ENCODE results near the gene MCTS1.
A peak's percentile ranks its signal among the peaks of the same experiment; 100 is the strongest.
"Not testable (repeated sequence)": the region's sequence is repeated elsewhere in the genome, so short reads cannot be mapped to it uniquely, and the experiment has no call there.

Gene MCTS1

DNA sequence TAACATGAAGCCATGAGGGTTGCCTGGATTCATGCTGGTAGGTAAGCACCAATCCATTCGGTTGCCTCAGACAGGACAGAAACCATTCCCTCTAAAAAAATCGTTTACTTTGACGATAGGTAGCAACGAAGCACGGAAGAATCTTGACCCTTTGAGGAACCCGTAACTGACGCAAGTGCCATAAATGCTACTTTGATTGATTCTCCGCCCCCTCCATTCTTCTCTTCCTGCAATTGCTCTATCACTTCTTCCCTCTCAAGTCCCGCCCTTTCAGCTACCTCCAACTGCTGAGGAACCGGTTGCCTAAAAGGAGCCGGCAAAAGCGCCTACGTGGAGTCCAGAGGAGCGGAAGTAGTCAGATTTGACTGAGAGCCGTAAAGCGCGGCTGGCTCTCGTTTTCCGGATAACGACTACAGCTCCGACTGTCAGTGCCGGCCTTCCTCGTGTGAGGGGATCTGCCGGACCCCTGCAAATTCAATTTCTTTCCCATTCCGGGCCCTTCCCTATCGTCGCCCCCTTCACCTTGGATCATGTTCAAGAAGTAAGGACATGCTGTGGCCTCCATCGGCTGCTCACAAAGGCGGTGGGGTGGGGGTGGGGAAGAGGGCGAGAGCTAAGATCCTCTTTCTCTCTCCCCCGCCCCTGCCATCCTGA, at the start of gene MCTS1:
Gene MCTS1, plus strand, starts transcription at position 395 of the 654 bp plus-strand sequence. Its CDS starts 136 bp downstream, at position 531.
- peak; percentile 58 to 60 for DNase-seq

DNA sequence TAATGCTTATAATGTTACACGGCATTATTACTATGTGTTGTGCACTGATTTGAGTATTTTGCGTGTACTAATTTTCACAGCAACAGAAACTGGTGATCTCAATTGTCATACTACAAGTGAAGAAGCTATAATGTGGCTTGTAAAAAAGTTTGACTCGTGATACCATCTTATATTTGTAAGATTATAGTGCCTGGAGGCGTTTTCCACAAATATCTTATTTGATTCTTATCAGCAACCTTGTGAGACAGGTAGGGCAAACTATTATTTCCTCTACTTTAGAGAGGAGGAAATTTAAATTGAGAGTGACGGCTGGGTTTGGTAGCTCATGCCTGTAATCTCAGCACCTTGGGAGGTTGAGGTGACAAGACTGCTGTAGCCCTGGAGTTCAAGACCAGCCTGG, 47.6 kb upstream of the MCTS1 start:
- DNase-seq = no peak

GRCh38 chrX:120559804-120560203, 44.1 kb upstream of the MCTS1 start:
- DNase-seq = no peak

- DNase-seq = peak; percentile 49 to 51
Observed at GRCh38 chrX:120560405-120560841, 43.5 kb upstream of the MCTS1 start.

GRCh38 chrX:120560842-120561633, 42.9 kb upstream of the MCTS1 start, which contains the start of gene CUL4B:
Gene CUL4B, minus strand, starts transcription at chrX:120560962. Its CDS starts 324 bp downstream, at chrX:120560638.
- peak; percentile 84 to 86 for DNase-seq

DNA sequence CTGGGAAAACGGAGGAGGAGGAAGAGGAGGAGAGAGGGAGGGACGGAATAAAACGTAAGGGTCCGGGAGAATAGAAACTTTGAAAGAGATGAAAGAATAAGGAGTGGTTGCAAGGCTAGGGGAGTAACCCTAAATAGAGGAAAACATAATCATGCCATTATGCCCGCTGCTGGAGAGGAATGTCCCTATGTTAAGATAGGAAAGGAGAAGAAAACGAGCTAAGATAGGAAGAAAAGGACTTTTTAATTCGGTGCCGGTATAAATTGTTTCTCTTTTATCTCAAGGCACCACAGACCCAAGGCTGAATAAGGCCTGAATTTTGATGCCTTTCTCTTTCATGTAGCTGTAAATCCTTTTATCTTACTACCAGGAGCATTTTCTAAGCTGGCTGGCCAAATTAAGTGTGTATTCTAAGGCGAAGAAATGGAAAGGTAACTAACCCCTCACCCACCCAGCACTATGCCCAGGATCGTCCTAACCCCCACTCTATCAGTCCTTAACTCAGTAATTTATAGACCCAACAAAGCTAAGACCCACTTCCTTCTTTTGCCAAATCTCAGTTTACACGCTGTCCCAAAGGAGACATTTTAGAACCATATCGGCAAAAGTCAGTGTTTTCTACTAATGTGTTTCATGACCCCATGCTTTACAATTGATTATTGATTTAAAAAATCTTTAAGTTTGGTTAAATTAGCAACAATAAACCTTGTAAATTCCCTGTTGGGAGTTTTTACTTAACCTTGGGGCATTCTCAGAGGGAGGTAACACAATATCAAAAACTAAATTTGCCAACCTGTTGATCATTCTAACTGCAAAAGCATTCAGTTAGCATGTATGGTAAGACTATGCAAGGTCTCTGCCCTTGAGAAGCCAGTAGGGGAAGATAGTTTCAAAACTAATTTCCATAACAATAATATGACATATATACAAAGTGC, 42.0 kb upstream of the MCTS1 start:
- no peak for DNase-seq

DNA sequence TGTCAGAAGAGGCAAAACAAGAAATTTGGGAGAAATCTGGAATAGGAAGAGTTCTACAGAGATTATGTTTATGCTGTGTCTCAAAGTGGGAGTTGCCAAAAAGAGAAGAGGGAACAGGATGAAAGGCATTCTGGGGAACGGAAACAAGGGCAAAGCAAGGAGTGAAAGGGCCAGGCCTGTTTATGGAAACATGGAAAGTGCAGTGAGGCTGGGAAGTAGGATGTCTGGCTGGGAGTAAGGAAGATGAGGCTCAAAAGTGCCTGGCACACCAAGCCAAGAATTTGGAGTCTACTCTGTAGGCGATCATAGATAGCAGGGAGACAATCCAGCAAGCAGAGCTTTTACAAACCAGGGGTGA, 41.4 kb upstream of the MCTS1 start:
- no peak for DNase-seq

- DNase-seq = no peak
Observed at GRCh38 chrX:120564925-120565324, 39.0 kb upstream of the MCTS1 start.

DNA sequence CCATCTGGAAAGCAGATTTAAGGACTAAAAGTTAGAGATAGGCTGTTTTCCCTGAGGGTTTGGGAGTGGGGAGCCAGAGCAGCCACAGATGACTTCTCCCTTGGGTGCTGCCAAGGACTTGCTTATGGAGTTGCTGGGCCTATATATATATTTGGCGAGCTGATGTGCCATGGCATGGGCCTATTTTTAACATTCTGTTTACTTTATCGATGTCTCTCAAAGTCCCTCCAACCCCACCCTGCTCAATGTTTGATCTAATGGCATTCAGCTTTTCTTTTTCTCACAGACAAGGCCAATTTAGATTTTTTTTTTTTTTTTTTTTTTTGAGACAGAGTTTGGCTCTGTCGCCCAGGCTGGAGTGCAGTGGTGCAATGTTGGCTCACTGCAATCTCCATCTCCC, 37.1 kb upstream of the MCTS1 start:
- no peak for DNase-seq

DNA sequence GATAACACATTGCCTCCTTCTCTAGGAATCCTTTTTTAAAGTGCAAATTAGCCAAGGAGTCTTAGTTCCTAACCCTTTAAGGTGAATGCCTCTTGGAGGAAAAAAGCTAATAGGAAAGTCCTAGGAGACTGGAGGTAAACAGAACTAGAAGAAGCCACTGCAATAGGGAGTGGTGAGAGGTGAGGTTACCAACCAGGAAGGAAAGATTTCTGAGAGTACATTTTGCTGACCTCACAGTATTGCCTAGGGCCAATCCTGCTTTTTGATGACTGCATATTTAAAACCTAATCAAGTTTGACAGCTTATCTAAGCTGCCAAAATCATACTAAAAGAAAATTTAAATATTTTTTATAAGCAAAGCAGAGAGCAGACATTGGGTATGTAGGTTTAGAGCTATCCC, 35.9 kb upstream of the MCTS1 start:
- no peak for DNase-seq

DNA sequence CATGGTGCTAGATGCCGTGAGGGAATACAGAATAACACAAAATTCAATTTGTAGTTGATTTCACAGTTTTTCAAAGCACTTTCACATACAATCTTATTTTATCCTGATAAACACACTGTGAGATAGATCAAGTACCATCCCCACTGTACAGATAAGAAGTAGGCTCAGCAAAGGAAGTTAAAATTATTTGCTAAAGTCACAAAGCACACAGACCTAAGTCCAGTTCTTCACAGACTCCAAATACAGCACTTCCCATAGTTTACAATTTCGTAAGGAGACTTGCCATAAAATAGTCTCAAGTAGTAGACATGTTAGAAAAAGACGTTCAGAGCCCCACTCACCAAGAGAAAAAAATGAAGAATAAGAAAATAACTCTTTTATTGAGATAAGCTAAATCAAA, 35.3 kb upstream of the MCTS1 start:
- no peak for DNase-seq

GRCh38 chrX:120570011-120570600, 33.8 kb upstream of the MCTS1 start:
- no peak for DNase-seq

- DNase-seq = not testable (repeated sequence)
Observed at GRCh38 chrX:120573806-120574205, 30.1 kb upstream of the MCTS1 start.

GRCh38 chrX:120575379-120576114, 28.4 kb upstream of the MCTS1 start:
- DNase-seq = no peak

GRCh38 chrX:120585702-120586101, 18.2 kb upstream of the MCTS1 start:
- DNase-seq = no peak

- DNase-seq = no peak
Observed at GRCh38 chrX:120604361-120604782, 471 bp downstream of the MCTS1 start.

DNA sequence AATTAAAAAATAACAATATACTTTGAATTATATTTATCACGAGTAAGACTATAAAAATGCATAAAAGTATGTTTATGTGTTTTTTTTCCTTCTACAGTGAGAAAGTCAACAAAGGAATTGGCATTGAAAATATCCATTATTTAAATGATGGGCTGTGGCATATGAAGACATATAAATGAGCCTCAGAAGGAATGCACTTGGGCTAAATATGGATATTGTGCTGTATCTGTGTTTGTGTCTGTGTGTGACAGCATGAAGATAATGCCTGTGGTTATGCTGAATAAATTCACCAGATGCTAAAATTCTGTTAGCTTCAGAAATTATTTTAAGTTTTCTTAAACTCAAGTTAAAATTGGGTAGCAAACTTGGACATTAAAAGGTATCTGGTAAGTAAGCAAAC, 8.2 kb downstream of the MCTS1 start:
- DNase-seq = no peak

GRCh38 chrX:120614816-120615215, 10.9 kb downstream of the MCTS1 start:
- DNase-seq = no peak

- DNase-seq = no peak
Observed at GRCh38 chrX:120617996-120618630, 14.2 kb downstream of the MCTS1 start.

- no peak for DNase-seq
Observed at GRCh38 chrX:120625371-120625770, 21.5 kb downstream of the MCTS1 start.

All from hippocampal formation (tissue), 2 donors.